ENCODE data around the gene RAB3GAP1.

Gene RAB3GAP1

DNA sequence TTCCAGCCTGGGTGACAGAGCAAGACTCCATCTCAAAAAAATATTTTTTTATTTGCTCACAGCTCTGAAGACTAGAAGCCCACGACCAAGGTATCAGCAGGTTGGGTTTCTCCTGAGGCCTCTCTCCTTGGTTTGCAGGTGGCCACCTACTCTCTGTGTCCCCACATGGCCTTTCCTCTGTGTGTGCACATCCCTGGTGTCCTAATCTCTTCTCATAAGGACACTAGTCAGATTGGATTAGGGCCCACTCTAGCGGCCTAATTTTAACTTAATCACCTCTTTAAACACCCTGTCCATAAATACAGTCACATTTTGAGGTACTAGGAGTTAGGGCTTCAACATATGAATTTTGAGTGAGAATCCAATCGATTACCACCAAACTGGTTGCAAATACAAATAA is 2.0 kb upstream of the RAB3GAP1 start:
- peaks cover 22% of the 10 kb centered on the region; the same call in 1 of the 2 replicates for H3K79me2 ChIP-seq (ENCODE audit: insufficient read depth, low read depth)
- H2AFZ ChIP-seq (ENCODE audit: low read depth): no peak overlapping the region
- H3K4me3 ChIP-seq (IDR thresholded peaks at IDR 0.05; ENCODE audit: insufficient read depth, low read depth, low read length): no peak overlapping the region
- TF ChIP-seq CTCF (conservative IDR thresholded peaks at IDR 0.05; ENCODE audit: low read depth, low read length): no peak
- no peak overlapping the region for H3K4me2 ChIP-seq
- H3K4me1 ChIP-seq (ENCODE audit: low read depth, poor library complexity, severe bottlenecking): peaks cover 20% of the 10 kb centered on the region
- no peak overlapping the region for H3K9ac ChIP-seq
- H3K27ac ChIP-seq: no peak overlapping the region
- H3K27me3 ChIP-seq (ENCODE audit: insufficient read depth, low read depth): no peaks in the 10 kb centered on the region
- no peaks in the 10 kb centered on the region for H3K36me3 ChIP-seq (ENCODE audit: insufficient read depth)
- H4K20me1 ChIP-seq (ENCODE audit: insufficient read depth): no peaks in the 10 kb centered on the region

DNA sequence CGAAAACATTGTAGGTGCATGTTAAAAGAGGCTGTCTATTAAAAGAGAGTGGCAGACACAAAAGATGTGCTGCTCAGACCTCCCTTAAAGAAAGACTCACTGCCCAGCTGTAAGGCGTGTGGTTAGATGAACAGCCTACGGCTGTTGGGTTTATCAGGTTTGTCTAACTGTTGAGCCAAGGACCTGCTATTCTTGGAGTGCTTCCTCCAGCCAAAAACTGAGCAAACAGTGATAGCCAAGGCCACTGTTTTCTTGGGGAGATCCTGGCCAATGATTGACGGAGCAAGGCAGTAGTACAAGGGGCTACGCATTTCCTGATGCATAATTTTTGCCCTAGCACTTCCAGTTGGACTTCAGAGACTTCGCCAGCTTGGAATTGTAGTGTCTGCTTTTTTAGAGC is 1.4 kb upstream of the RAB3GAP1 start:
- no peaks in the 10 kb centered on the region for H3K36me3 ChIP-seq (ENCODE audit: insufficient read depth)
- no peak overlapping the region for H3K27ac ChIP-seq
- H2AFZ ChIP-seq (ENCODE audit: low read depth): no peak overlapping the region
- no peaks in the 10 kb centered on the region for H4K20me1 ChIP-seq (ENCODE audit: insufficient read depth)
- no peak overlapping the region for H3K4me2 ChIP-seq
- TF ChIP-seq CTCF (conservative IDR thresholded peaks at IDR 0.05; ENCODE audit: low read depth, low read length): no peak
- H3K9ac ChIP-seq: no peak overlapping the region
- H3K4me3 ChIP-seq (IDR thresholded peaks at IDR 0.05; ENCODE audit: insufficient read depth, low read depth, low read length): no peak overlapping the region
- peaks cover 23% of the 10 kb centered on the region for H3K4me1 ChIP-seq (ENCODE audit: low read depth, poor library complexity, severe bottlenecking)
- H3K27me3 ChIP-seq (ENCODE audit: insufficient read depth, low read depth): no peaks in the 10 kb centered on the region
- H3K79me2 ChIP-seq (ENCODE audit: insufficient read depth, low read depth): peaks cover 23% of the 10 kb centered on the region; the same call in 1 of the 2 replicates

DNA sequence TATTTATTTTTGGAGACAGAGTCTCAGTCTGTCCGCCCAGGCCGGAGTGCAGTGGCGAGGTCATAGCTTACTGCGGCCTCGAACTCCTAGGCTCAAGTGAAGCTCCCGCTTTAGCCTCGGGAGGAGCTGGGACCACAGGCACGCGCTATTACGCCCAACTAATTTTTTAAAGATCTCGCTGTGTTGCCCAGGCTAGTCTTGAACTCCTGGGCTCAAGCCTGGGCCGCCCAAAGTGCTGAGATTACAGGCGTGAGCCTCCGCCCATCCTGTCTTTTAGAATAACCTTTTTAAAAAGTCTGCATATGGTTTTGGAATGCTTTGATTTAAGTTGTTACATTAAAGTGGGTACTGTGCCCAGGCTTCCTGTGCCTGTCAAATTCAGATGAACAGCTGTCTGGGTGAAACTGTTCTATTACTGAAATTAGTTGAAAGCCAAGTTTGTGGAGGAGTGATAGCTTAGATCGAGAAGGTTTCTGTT is 944 bp downstream of the RAB3GAP1 start:
- peaks cover 32% of the 10 kb centered on the region; the same call in 1 of the 2 replicates for H3K79me2 ChIP-seq (ENCODE audit: insufficient read depth, low read depth)
- TF ChIP-seq CTCF (conservative IDR thresholded peaks at IDR 0.05; ENCODE audit: low read depth, low read length): no peak
- H3K27me3 ChIP-seq (ENCODE audit: insufficient read depth, low read depth): no peaks in the 10 kb centered on the region
- H3K4me2 ChIP-seq: peak overlapping the region; percentile 80
- H4K20me1 ChIP-seq (ENCODE audit: insufficient read depth): no peaks in the 10 kb centered on the region
- no peak overlapping the region for H2AFZ ChIP-seq (ENCODE audit: low read depth)
- no peaks in the 10 kb centered on the region for H3K36me3 ChIP-seq (ENCODE audit: insufficient read depth)
- H3K9ac ChIP-seq: peak overlapping the region; percentile 90
- peak overlapping the region; percentile 97 for H3K27ac ChIP-seq
- peaks cover 42% of the 10 kb centered on the region for H3K4me1 ChIP-seq (ENCODE audit: low read depth, poor library complexity, severe bottlenecking)
- peak overlapping the region; percentile 31 for H3K4me3 ChIP-seq (IDR thresholded peaks at IDR 0.05; ENCODE audit: insufficient read depth, low read depth, low read length)

DNA sequence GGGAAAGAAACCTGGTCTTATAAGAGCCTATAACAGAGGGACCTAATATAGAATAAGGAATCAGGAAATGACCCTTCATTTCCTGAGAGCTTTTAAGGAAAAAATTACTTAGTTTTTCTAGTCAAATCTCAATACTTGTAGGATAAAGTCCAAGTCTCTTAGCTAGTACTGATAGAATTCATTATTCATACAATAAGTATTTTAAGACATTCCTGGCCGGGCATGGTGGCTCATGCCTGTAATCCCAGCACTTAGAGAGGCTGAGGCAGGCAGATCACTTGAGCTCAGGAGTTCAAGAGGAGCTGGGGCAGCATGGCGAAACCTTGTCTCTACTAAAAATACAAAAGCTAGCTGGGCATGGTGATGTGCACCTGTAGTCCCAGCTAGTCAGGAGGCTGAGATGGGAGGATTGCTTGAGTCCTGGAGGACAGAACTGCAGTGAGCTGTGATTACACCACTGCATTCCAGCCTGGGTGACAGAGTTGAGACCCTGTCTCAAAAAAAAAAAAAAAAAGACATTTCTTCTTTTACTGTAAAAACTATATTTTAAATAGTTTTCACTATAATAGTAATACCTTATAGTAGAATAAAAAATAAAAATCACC is 3.2 kb downstream of the RAB3GAP1 start:
- no peak for TF ChIP-seq CTCF (conservative IDR thresholded peaks at IDR 0.05; ENCODE audit: low read depth, low read length)
- no peaks in the 10 kb centered on the region for H3K36me3 ChIP-seq (ENCODE audit: insufficient read depth)
- H3K27me3 ChIP-seq (ENCODE audit: insufficient read depth, low read depth): no peaks in the 10 kb centered on the region
- H4K20me1 ChIP-seq (ENCODE audit: insufficient read depth): no peaks in the 10 kb centered on the region
- peaks cover 47% of the 10 kb centered on the region for H3K4me1 ChIP-seq (ENCODE audit: low read depth, poor library complexity, severe bottlenecking)
- no peak overlapping the region for H3K9ac ChIP-seq
- peak overlapping the region; percentile 80; the same call in 1 of the 2 replicates for H3K4me2 ChIP-seq
- H3K4me3 ChIP-seq (IDR thresholded peaks at IDR 0.05; ENCODE audit: insufficient read depth, low read depth, low read length): no peak overlapping the region
- H3K27ac ChIP-seq: no peak overlapping the region
- H3K79me2 ChIP-seq (ENCODE audit: insufficient read depth, low read depth): peaks cover 32% of the 10 kb centered on the region; the same call in 1 of the 2 replicates
- H2AFZ ChIP-seq (ENCODE audit: low read depth): no peak overlapping the region
